Ramos (cell line): ENCODE results near the gene DSTN.

Experiments used
- in situ Hi-C: fragments of 300-500 bp; cut with MboI; formaldehyde crosslinking; loops from one replicate; pipeline ENCODE4 v1.14.3; 2022; ENCODE audit warnings: low sequenced_read_pairs; ENCODE audit not compliant: unreplicated experiment

The DSTN gene

GRCh38 chr20:17631576-17632319 is 61.9 kb downstream of the DSTN start:
- in situ Hi-C loops, result no loop called here

DNA sequence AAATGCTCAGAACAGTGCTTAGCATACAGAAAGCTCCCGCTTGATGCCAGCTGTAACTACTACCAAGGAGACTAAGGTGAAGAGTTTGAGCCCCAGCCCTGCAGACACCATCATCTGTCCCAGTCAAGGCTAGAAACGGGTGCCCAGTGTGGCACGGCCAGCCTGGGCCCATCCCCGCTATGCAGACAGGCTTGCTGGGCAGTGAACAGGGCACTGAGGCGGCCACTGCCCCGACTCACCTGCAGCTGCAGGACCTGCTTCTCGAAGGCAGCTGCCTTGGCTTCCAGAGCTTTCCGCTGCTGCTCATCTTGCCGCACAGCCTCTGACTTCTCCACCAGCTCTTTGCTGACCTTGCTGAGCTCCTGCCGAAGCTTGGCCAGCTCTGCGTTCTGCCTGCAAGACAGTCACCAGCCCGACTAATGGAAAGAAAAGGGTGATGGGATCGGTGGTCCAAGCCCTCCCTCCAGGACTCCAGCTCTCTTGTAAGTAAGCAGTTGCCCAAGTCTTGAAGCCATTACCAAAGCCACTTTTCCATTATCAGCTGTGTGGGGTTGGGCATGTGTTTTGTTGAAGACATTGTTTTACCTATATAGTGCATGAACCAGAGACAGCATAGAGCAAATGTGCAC is 63.5 kb downstream of the DSTN start:
- in situ Hi-C loops, result no loop called here

DNA sequence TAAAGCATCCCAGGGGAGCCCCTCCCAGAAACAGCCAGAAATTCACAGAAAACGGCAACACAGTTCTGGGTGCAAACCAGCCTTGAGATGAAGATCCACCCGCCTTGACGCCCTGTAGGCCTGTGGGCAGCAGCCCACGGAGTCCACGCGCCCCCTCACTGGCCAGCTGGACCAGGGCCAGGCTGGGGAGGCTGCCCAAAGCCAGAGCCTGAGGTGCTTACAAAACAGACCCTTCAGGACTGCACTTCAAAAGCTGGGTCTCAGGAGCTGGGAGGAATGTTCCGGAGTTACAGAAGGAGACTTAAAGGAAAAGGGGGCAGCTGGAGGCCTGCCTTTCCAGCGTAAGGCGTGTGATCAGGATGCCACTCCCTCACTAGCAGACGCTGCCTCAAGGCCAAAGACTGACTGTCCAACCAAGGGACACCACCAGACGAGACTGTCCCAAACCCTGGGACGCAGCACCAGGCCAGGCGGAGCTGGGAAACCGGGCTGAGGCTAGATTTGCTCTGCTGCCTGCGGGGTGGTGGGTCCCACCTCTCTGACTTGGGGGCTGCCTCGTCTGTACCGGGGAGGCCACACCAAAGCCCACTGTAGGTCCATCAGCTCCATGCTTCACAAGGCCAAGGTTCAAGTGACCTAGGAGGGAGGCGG is 64.1 kb downstream of the DSTN start:
- in situ Hi-C loops, result no loop called here

DNA sequence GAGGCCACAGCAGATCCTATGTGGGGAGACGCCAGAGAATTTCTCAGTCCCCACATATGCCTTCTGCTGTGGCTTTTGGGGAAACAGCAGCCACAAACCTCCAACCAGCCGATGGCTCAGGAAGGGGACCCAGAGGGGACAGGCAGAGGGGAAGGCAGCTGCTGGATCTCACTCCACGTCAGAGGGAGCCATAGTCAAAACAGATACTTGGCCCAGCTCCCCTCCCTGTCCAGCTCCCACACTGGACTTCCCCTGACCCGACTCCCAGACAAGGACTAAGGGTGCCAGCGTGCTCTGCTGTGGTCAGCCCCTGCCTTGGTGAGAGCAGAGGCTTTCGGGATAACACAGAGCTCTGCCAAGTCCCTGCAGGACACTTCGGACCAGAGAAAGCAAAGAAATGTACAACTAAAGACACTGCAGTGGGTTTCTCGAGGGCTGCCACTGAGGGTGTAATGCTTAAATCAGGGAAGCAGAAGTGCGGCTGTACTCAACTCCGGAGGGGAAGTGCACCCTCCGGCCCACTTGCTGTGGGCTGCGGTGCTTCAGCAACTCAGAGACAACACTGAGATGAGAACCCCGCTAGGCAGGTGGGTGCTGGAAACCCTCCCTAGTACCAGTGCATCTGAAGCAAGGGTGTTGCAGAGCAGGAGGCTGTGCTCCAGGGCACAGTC is 64.9 kb downstream of the DSTN start:
- in situ Hi-C loops, result no loop called here

GRCh38 chr20:17635332-17636244 is 65.7 kb downstream of the DSTN start:
- in situ Hi-C loops, result no loop called here

DNA sequence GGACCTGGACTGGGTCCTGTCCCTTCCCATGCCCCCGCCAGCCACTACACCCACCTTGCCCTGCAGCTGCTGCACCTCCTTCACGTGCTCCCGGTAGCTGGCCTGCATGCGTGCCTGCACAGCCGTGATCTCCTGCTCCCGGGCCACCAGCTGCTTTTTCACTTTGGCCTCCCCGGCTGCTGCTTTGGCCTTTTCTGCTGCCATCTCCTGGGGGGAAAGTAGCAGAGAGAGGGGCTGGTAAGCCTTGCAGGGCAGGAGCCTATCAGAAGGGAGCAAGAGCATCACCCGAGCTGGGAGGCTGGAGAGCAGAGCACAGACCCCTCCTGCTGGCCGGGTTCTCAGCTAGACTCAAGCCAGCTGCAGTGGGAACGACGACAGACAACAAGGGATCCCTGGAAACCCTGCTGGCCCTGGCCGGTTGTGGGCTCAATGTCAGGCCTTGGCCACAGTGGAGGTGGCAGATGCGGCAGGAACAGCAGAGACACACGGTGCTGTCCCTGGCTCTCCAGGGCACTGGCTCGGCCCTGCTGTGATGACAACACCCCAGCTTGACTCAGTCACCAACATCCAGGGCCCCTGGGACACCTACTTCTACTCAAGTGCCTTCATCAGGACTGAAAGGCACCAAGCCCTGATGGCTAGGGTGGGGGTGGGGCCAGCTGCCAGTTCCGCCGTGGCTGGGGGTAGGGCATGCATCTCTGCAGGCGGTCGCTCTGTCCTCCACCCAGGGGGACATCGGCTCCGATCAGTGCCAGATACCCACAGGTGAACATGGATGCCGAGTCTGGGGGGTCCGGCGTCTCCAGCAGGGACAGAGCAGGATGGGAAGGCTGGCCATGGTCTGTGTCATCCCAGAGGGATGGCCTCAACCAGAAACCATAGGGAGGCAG is 66.9 kb downstream of the DSTN start:
- in situ Hi-C loops, result no loop called here

GRCh38 chr20:17637413-17637780 is 67.5 kb downstream of the DSTN start:
- in situ Hi-C loops, result no loop called here

- in situ Hi-C loops, result no loop called here
Observed at GRCh38 chr20:17637985-17638640, 68.2 kb downstream of the DSTN start.

GRCh38 chr20:17638835-17639407 is 69.0 kb downstream of the DSTN start:
- in situ Hi-C loops, result no loop called here

GRCh38 chr20:17640146-17640874 is 70.4 kb downstream of the DSTN start:
- in situ Hi-C loops, result no loop called here

GRCh38 chr20:17640875-17641378 is 71.1 kb downstream of the DSTN start:
- in situ Hi-C loops, result no loop called here

DNA sequence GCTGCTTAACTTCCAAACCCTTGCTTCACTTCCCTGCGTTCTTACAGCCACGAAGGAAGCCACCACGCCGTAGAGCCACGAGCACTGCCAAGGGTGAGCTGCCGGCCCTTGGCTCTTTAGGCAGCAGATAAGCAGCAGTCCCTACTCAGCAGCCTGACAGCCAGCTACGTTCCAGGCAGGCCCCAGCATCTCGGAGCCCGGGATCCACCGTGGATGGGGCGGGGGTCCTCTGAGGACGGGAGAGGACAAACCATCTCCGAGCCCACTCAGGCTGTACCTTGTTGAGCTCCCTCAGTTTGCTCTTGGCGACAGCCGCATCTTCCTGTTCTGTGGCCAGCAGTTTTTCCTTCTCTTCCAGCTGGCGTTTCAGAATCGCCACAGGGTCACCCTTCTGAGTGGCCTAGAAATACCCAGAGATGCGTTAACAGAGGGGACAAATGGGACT is 71.7 kb downstream of the DSTN start:
- in situ Hi-C loops, result no loop called here

- in situ Hi-C loops, result no loop called here
Observed at GRCh38 chr20:17641993-17642392, 72.1 kb downstream of the DSTN start.

- in situ Hi-C loops, result no loop called here
Observed at GRCh38 chr20:17642404-17643269, 72.8 kb downstream of the DSTN start.

DNA sequence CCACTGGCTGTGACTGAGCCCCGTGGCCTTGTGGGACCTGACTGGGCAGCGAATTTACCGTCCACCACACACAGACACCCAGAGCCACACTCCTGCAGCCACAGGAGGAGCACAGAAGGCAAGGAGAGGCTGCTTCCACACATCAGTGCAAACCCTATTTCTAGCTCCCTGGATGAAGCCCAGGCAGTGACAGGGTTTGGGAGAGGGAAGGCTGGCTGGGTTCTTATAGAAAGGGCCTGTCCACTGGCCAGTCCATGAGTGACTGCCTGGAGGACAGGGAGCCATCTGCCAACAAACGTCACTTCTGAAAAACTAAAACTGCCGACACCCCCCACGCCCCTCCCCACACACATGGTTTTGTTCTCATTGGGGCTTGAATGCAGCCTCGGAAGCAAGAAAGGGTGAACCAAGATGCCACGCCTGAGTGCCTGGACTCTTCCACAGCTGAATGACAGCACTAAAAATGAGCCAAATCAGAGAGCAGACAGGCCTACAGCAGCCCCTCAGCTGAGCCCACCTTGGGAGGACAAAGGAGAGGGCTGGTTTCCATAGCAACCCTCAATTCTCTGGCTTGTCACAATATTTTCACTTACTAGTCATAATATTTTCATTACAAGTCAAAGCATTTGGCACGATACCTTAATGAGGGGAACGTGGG is 73.8 kb downstream of the DSTN start:
- in situ Hi-C loops, result no loop called here

DNA sequence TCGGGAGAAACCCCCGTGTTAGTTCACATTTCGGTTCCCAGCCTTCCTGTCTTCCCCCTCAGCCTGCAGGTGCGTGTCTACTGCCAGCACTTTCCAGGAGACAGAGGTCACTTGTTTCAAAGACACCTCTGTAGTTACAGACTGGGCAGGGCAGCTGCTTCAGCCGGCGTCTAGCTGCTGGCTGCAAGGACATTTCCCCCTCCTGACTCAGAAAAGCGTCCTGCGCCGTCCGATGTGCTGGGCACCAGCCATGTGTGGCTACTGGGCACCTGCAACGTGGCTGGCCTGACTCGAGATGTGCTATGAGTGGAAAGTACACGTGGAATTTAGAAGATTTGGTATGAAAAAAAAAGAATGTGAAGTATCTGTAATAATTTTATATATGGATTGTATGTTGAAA is 74.6 kb downstream of the DSTN start:
- in situ Hi-C loops, result no loop called here
